ENCODE data around the gene SIGLEC5. TPM values are rescaled to one million over a fixed set of nuclear protein-coding genes. Genes with fewer than 3 reads are reported as not detected.

The SIGLEC5 gene
- polyA plus RNA-seq, 1 experiment = not detected

DNA sequence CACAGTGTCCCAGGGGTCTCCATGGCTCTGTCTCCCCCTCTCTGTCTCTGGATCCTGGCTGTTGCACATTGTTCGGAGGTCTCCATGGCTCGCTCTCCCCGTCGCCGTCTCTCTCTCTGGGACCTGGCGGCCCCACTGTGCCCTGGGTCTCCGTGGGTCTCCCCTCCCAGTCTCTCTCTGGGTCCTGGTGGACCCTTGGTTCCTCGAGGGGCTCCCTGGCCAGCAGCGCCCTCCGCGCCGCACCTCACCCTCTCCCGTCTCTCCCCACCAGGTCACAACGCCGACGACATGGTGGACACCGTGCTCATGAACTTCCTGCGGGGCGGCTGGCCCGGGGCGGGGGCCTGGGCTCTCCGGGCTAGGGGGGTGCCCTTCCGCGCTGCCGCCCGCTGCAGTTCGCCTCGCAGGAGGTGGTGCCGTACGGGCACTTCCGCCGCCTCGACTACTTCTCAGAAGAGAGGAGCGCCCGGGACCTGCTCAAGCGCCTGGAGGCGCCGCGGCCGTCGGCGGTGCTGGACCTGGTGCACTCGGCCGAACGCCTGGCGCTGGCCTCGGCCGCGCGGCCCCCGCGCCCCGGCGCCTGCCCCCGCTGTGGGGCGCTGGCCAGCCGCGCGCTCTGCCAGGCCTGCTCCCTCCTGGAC, 29.1 kb downstream of the SIGLEC5 start:
- TF ChIP-seq, protein P1, sequence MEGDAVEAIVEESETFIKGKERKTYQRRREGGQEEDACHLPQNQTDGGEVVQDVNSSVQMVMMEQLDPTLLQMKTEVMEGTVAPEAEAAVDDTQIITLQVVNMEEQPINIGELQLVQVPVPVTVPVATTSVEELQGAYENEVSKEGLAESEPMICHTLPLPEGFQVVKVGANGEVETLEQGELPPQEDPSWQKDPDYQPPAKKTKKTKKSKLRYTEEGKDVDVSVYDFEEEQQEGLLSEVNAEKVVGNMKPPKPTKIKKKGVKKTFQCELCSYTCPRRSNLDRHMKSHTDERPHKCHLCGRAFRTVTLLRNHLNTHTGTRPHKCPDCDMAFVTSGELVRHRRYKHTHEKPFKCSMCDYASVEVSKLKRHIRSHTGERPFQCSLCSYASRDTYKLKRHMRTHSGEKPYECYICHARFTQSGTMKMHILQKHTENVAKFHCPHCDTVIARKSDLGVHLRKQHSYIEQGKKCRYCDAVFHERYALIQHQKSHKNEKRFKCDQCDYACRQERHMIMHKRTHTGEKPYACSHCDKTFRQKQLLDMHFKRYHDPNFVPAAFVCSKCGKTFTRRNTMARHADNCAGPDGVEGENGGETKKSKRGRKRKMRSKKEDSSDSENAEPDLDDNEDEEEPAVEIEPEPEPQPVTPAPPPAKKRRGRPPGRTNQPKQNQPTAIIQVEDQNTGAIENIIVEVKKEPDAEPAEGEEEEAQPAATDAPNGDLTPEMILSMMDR (IDR thresholded peaks at IDR 0.05; ENCODE audit: low read depth, low read length) = no peak
- CTCF ChIA-PET = no interaction called here

DNA sequence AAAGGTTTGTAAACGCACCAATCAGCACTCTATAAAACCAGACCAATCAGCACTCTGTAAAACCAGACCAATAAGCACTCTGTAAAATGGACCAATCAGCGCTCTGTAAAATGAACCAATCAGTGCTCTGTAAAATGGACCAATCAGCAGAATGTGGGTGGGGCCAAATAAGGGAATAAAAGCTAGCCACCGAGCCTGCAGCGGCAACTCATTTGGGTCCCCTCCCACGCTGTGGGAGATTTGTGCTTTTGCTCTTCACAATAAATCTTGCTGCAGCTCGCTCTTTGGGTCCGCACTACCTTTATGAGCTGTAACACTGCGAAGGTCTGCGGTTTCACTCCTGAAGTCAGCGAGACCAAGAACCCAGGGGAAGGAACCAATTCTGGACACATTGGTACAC, 31.1 kb downstream of the SIGLEC5 start:
- H3K27ac ChIP-seq (ENCODE audit: low read depth, low read length) = no peak overlapping the region
- H3K9me3 ChIP-seq (ENCODE audit: control insufficient read depth, insufficient read depth, low read length) = peaks cover 8% of the 10 kb centered on the region; the same call in 1 of the 2 replicates
- TF ChIP-seq, protein P1 (IDR thresholded peaks at IDR 0.05; ENCODE audit: low read depth, low read length) = no peak
- CTCF ChIA-PET = interaction anchor here (1.3 kb wide), 1 partner anchor 58 kb away, joined by 4 read pairs; no protein-coding TSS in a partner anchor
- H3K27me3 ChIP-seq (ENCODE audit: control insufficient read depth, insufficient read depth, low read length) = peaks cover 14% of the 10 kb centered on the region
- POLR2A ChIA-PET = no interaction called here
- H3K4me3 ChIP-seq (ENCODE audit: low read depth, low read length) = no peak overlapping the region
- no peak for DNase-seq (ENCODE audit: low read depth, low spot score)

More for the DNA sequence above, 29.1 kb downstream of the SIGLEC5 start:
- Histone ChIP-seq H3K4me3 (ENCODE audit: low read depth, low read length) (no peak overlapping the region), H3K27ac (ENCODE audit: low read depth, low read length) (no peak overlapping the region), H3K27me3 (ENCODE audit: control insufficient read depth, insufficient read depth, low read length) (peaks cover 14% of the 10 kb centered on the region), H3K9me3 (ENCODE audit: control insufficient read depth, insufficient read depth, low read length) (peaks cover 8% of the 10 kb centered on the region; the same call in 1 of the 2 replicates)
- POLR2A ChIA-PET = no interaction called here
- DNase-seq (ENCODE audit: low read depth, low spot score) = no peak

DNA sequence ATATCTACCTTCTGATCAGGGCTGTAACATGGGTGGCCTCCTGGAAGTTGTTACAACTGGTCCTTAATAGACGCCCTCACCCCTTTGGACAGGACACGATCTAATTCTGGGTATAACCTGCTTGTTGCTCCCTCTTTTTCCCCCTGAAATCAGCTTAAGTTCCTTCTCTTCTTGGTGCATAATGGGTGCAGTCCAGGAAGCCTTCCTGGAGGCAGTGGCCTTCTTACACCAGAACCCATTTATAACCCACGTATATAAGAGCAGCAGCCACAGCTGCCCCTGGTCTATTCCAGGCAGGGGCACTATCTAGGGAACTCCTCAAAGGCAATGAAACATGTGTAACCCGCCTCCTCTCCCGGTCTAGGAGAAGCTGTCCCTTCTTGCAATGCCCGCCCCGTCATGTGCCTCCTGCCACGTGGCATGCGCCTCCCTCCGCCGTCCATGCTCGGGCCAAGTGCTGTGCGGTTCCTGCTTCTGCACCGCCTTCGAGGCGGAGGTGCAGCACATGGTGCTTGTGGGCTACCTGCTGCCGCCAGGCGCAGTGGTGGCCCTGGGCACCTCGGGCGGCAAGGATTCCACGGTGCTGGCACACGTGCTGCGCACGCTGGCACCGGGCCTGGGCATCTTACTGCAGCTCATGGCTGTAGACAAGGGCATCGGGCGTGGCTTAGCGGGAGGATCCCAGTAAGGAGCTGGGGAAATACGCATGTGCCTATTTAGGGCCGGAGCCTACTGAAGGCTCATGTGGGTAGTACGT, 31.9 kb downstream of the SIGLEC5 start:
- Histone ChIP-seq H3K27ac (ENCODE audit: low read depth, low read length) (no peak overlapping the region), H3K4me3 (ENCODE audit: low read depth, low read length) (no peak overlapping the region), H3K27me3 (ENCODE audit: control insufficient read depth, insufficient read depth, low read length) (peaks cover 11% of the 10 kb centered on the region), H3K9me3 (ENCODE audit: control insufficient read depth, insufficient read depth, low read length) (peaks cover 8% of the 10 kb centered on the region; the same call in 1 of the 2 replicates)
- ChIA-PET CTCF (interaction anchor here (1.3 to 2.7 kb wide), 2 partner anchors 10 to 59 kb away, joined by 4 to 6 read pairs; no protein-coding TSS in a partner anchor), POLR2A (no interaction called here)
- TF ChIP-seq, protein P1 (IDR thresholded peaks at IDR 0.05; ENCODE audit: low read depth, low read length) = no peak
- no peak for DNase-seq (ENCODE audit: low read depth, low spot score)

DNA sequence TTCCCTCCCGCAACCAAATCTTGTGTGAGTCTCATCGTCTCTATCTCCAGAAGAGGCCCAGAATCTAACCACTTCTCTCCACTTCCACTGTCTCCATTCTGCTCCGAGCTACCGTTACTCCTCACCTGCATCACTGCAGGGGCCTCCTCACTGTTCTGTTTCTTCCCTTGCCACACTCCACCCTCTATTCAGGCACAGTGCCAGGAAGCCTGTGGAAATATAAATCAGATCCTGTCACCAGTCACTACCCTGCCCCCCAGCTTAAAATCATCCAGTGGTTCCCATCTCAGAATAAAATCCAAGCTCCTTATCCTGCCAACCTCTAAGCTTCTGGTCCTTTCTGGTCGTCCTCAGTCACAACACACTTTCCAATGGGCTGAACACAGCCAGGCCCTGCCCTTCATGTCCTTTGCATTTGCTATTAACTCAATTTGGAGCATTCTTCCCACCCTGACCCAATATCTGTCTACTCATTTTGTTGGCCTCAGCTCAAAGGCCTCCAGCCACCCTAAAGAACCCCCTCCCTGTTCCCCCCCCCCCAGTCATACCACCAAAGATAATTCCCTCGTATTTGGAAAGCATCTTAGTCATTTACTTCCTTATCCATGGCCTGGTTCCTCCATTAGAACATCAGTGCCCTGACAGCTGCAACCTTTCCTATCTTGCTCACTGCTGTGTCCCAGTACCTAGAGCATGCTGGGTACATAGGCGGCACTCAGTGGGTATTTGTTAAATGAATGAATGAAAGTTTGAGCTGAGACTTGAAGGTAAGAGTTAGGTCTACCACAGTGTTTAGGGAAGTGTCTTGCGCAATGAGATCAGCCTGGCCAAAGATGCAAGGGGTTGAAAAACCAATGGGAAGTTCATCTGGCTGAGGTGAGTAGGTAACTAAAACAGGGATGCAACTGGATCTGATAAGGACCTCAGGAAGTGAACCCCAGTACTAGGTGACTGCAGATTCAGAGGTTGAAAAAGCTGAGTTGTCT, 34.7 kb downstream of the SIGLEC5 start:
- Histone ChIP-seq H3K9me3 (ENCODE audit: control insufficient read depth, insufficient read depth, low read length) (peaks cover 8% of the 10 kb centered on the region; the same call in 1 of the 2 replicates), H3K27ac (ENCODE audit: low read depth, low read length) (no peak overlapping the region), H3K27me3 (ENCODE audit: control insufficient read depth, insufficient read depth, low read length) (no peaks in the 10 kb centered on the region), H3K4me3 (ENCODE audit: low read depth, low read length) (peak overlapping the region; percentile 83; the same call in 1 of the 2 replicates)
- no peak for DNase-seq (ENCODE audit: low read depth, low spot score)
- ChIA-PET CTCF (interaction anchor here (0.5 to 2.7 kb wide), 6 partner anchors 13 to 1040 kb away, joined by 3 to 8 read pairs (median 6); no protein-coding TSS in a partner anchor), POLR2A (no interaction called here)
- TF ChIP-seq, protein P1 (IDR thresholded peaks at IDR 0.05; ENCODE audit: low read depth, low read length) = no peak
